NB4 (cell line): ENCODE data around the gene VPS25.

Experiments
- DNase-seq: peaks from one replicate; pipeline ENCODE4 v3.0.0; 2010; ENCODE audit warnings: low read depth
- H3K4me3 ChIP-seq: one replicate; pipeline ENCODE4 v1.5.1; 2011; ENCODE audit warnings: mild to moderate bottlenecking, low read depth, low read length, moderate library complexity
- MYC ChIP-seq: IDR thresholded peaks from 2 replicates; pipeline ENCODE4 v1.6.1; 2011; ENCODE audit warnings: low read depth, low read length
- POLR2A ChIP-seq: IDR thresholded peaks from 2 replicates; pipeline ENCODE4 v1.6.1; 2011; ENCODE audit warnings: mild to moderate bottlenecking; ENCODE audit not compliant: insufficient read length; ENCODE audit errors: extremely low read depth
- TF ChIP-seq, protein P1 (sequence below): IDR thresholded peaks from one replicate; pipeline ENCODE4 v1.5.1; 2012; ENCODE audit warnings: low read depth, low read length
- TF ChIP-seq, protein P2 (sequence below): IDR thresholded peaks from 2 replicates; pipeline ENCODE4 v1.6.1; 2011; ENCODE audit warnings: low read depth, low read length

Gene VPS25

DNA sequence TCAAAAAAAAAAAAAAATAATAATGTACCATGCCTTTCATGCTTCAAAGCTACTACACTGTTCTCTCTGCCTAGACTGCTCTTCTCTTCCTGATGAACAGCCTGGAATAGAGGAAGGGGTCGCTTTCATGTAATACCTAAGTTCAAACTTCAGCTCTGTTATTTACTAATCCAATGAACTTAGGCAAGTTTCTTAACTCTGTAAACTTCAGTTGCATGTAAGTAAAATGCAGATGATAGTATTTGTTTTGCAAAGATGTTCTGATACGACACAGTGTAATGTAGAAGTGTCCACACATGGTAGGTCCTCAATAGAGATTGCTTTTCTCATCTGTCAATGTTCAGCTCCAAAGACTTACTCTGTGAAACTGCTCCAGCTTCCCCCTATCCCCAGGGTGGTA is 18.7 kb downstream of the VPS25 start:
- H3K4me3 ChIP-seq, result no peak overlapping the region
- no peak for DNase-seq
- TF ChIP-seq, protein P1, sequence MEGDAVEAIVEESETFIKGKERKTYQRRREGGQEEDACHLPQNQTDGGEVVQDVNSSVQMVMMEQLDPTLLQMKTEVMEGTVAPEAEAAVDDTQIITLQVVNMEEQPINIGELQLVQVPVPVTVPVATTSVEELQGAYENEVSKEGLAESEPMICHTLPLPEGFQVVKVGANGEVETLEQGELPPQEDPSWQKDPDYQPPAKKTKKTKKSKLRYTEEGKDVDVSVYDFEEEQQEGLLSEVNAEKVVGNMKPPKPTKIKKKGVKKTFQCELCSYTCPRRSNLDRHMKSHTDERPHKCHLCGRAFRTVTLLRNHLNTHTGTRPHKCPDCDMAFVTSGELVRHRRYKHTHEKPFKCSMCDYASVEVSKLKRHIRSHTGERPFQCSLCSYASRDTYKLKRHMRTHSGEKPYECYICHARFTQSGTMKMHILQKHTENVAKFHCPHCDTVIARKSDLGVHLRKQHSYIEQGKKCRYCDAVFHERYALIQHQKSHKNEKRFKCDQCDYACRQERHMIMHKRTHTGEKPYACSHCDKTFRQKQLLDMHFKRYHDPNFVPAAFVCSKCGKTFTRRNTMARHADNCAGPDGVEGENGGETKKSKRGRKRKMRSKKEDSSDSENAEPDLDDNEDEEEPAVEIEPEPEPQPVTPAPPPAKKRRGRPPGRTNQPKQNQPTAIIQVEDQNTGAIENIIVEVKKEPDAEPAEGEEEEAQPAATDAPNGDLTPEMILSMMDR, result no peak
- TF ChIP-seq POLR2A (no peak), MYC (no peak)
- TF ChIP-seq, protein P2, sequence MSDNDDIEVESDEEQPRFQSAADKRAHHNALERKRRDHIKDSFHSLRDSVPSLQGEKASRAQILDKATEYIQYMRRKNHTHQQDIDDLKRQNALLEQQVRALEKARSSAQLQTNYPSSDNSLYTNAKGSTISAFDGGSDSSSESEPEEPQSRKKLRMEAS, result no peak

DNA sequence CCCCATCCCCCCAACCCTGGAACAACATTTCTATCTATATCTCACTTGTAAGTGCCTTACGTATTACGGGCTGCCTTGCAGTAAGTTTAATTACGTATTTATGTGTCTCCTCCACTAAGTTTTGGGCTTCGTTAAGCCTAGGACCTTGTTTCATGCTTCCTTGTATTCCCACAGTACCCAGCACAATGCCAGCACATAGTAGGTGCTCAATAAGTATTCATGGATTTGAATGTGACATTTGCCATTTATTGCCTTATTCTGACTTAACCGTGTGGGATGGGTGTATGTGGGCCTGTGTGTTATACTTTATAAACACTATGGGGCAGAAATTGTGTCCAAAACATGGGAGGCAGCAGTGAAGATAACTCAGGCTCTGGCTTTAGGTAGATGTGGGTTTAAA is 19.3 kb downstream of the VPS25 start:
- no peak overlapping the region for H3K4me3 ChIP-seq
- no peak for TF ChIP-seq MYC
- TF ChIP-seq, protein P2, result no peak
- TF ChIP-seq, protein P1, result no peak
- no peak for TF ChIP-seq POLR2A
- DNase-seq, result no peak

DNA sequence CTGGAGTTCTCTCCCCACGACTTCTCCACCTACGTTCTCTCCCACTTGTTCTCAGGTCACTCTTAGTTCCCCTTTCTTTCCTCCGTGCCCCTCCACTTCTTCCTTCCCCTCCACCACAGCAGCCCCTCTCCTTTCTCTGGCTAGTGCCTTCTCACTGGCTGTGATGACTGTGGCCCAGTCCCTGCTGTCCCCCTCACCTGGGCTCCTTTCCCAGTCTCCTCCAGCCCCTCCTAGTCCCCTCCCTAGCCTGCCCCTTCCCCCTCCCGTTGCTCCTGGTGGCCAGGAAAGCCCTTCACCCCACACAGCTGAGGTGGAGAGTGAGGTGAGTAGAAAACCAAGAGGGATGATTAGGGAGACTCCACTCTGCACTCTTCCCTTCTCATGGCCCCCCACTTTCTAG is 21.8 kb downstream of the VPS25 start:
- no peak overlapping the region for H3K4me3 ChIP-seq
- TF ChIP-seq MYC (no peak), POLR2A (no peak)
- TF ChIP-seq, protein P1, result no peak
- TF ChIP-seq, protein P2, result no peak
- no peak for DNase-seq

DNA sequence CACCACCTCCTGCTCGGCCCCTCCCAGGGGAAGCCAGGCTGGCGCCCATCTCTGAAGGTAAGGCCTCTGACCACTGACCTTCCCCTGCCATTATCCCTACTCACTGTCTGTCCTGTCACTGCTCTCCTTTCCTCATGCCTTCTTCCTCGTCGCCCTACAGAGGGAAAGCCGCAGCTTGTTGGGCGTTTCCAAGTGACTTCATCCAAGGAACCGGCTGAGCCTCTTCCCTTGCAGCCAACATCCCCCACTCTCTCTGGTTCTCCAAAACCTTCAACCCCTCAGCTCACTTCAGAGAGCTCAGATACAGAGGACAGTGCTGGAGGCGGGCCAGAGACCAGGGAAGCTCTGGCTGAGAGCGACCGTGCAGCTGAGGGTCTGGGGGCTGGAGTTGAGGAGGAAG is 22.2 kb downstream of the VPS25 start:
- H3K4me3 ChIP-seq, result no peak overlapping the region
- DNase-seq, result no peak
- TF ChIP-seq, protein P2, result no peak
- TF ChIP-seq MYC, result no peak
- TF ChIP-seq, protein P1, result no peak
- TF ChIP-seq POLR2A, result no peak

DNA sequence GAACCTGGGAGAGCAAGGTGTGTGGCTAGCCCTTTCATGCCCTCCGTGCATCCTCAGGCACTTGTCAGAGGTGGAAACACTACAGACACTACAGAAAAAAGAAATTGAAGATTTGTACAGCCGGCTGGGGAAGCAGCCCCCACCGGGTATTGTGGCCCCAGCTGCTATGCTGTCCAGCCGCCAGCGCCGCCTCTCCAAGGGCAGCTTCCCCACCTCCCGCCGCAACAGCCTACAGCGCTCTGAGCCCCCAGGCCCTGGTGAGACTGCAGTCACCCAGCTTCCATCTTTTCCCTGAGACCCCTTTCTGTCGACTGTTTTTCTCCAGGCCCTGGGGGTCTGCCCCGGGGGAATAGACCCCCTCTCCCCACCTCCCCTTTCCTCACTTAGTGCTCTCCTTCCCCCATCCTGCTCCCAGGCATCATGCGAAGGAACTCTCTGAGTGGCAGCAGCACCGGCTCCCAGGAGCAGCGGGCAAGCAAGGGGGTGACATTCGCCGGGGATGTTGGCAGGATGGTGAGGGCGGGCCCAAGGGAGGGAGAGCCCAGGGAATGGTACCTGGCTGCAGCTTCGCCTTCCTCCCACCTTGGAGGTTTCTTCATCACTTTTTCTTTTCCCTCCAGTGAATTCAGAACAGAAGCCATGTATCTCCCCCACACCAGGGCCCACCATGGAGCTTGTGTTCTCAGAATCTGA is 23.0 kb downstream of the VPS25 start:
- no peak for DNase-seq
- no peak overlapping the region for H3K4me3 ChIP-seq
- TF ChIP-seq, protein P1, result no peak
- TF ChIP-seq, protein P2, result no peak
- no peak for TF ChIP-seq MYC
- no peak for TF ChIP-seq POLR2A
